OCI-LY7 (cell line): ENCODE data around the gene RNF32. TPM values are rescaled to one million over a fixed set of nuclear protein-coding genes. Genes with fewer than 3 reads are reported as not detected.

ENCODE experiments used
- BruUV-seq: library from RNA; stranded (reverse); fragments of 400-500 nt; replicated peaks from 2 replicates; lab custom pipeline; 2021; lab: Mats Ljungman, UMichigan
- CTCF ChIA-PET: fragments of 300-600 bp; sonication (Branson Sonifier 250); formaldehyde crosslinking; loops from one replicate; lab custom pipeline; 2022; ENCODE audit warnings: antibody characterized with exemption; ENCODE audit not compliant: unreplicated experiment; lab: Charles Lee
- POLR2A ChIA-PET: fragments of 300-600 bp; sonication (Branson Sonifier 250); formaldehyde crosslinking; loops from one replicate; lab custom pipeline; 2022; ENCODE audit warnings: antibody characterized with exemption; lab: Charles Lee
- DNase-seq: peaks from one replicate; pipeline ENCODE4 v3.0.0-alpha.2; 2015; ENCODE audit warnings: low spot score
- H2AFZ ChIP-seq: fragments of 200-600 bp; sonication (generic), shearing (Covaris generic); 2 replicates; pipeline ENCODE4 v1.6.1; 2014; ENCODE audit warnings: mild to moderate bottlenecking, antibody characterized with exemption, low read length, moderate library complexity
- H3K27ac ChIP-seq: fragments of 200-600 bp; sonication (generic); 2 replicates; pipeline ENCODE4 v1.5.1; 2014; ENCODE audit warnings: mixed run types, low read depth, mild to moderate bottlenecking, moderate library complexity, low read length, inconsistent platforms; ENCODE audit not compliant: poor library complexity, severe bottlenecking
- H3K36me3 ChIP-seq: fragments of 200-600 bp; sonication (generic); 2 replicates; pipeline ENCODE4 v1.6.1; 2014; ENCODE audit warnings: mild to moderate bottlenecking, antibody characterized with exemption, low read length, moderate library complexity, mixed read lengths; ENCODE audit not compliant: insufficient read depth
- H3K4me1 ChIP-seq: fragments of 200-600 bp; sonication (generic); 2 replicates; pipeline ENCODE4 v1.5.1; 2014; ENCODE audit warnings: mild to moderate bottlenecking, low read length; ENCODE audit not compliant: insufficient read depth, poor library complexity, severe bottlenecking
- H3K4me2 ChIP-seq: fragments of 200-600 bp; sonication (generic); 2 replicates; pipeline ENCODE4 v1.6.1; 2014; ENCODE audit warnings: mild to moderate bottlenecking, low read length
- H3K4me3 ChIP-seq: fragments of 200-600 bp; sonication (generic); 2 replicates; pipeline ENCODE4 v1.5.1; 2014; ENCODE audit warnings: mild to moderate bottlenecking, low read depth, low read length; ENCODE audit not compliant: poor library complexity, severe bottlenecking
- H3K79me2 ChIP-seq: fragments of 200-600 bp; sonication (generic); 2 replicates; pipeline ENCODE4 v1.6.1; 2016; ENCODE audit warnings: low read depth, mild to moderate bottlenecking, low read length, moderate library complexity, mixed read lengths; ENCODE audit not compliant: insufficient read depth
- H3K9me2 ChIP-seq: fragments of 200-600 bp; sonication (generic); 2 replicates; pipeline ENCODE4 v1.6.1; 2016; ENCODE audit warnings: mild to moderate bottlenecking, low read length, mixed read lengths; ENCODE audit not compliant: insufficient read depth
- H3K9me3 ChIP-seq: fragments of 200-600 bp; sonication (generic); 2 replicates; pipeline ENCODE4 v1.6.1; 2014; ENCODE audit warnings: mild to moderate bottlenecking, mixed run types, low read length, mixed read lengths
- H4K20me1 ChIP-seq: fragments of 200-600 bp; sonication (generic); 2 replicates; pipeline ENCODE4 v1.6.1; 2014; ENCODE audit warnings: mild to moderate bottlenecking, antibody characterized with exemption, low read length, moderate library complexity, mixed read lengths; ENCODE audit not compliant: insufficient read depth
- CTCF ChIP-seq: fragments of 200-600 bp; sonication (generic); conservative IDR thresholded peaks from 2 replicates; pipeline ENCODE4 v1.5.1; 2014; ENCODE audit warnings: mild to moderate bottlenecking, antibody characterized with exemption, low read length, moderate library complexity, mixed read lengths
- EZH2phosphoT487 ChIP-seq: fragments of 200-600 bp; sonication (generic); IDR thresholded peaks from 2 replicates; pipeline ENCODE4 v1.6.1; 2018; ENCODE audit warnings: low read depth, borderline replicate concordance, mild to moderate bottlenecking, mixed run types, antibody characterized with exemption, low read length, moderate library complexity, mixed read lengths
- intact Hi-C: fragments of 100-400 bp; cut with micrococcal nuclease; formaldehyde crosslinking; loops from one replicate; pipeline ENCODE4 v1.10.0; 2022; ENCODE audit not compliant: unreplicated experiment
- total RNA-seq, 2 experiments: library from RNA; depleted of rRNA in 1 of 2; stranded (reverse); fragments of >200 nt in 1 of 2; shearing (Covaris generic) in 1 of 2; gene quantifications; 2 replicates each; pipeline ENCODE4 v1.2.3, GENCODE V29; 2014 to 2022

RNF32 gene
- total RNA-seq, 2 experiments from 2014 or later, result 3.2 to 3.9 TPM

GRCh38 chr7:156650042-156650441 lies 9.5 kb downstream of the RNF32 start:
- DNase-seq, result no peak
- H3K9me3 ChIP-seq, result no peaks in the 10 kb centered on the region
- no peaks in the 10 kb centered on the region for H4K20me1 ChIP-seq
- intact Hi-C loops, result no loop called here
- no peak overlapping the region for H2AFZ ChIP-seq
- no peaks in the 10 kb centered on the region for H3K9me2 ChIP-seq
- CTCF ChIA-PET, result no interaction called here
- no peak overlapping the region for H3K4me2 ChIP-seq
- BruUV-seq, result no TSS peak
- H3K36me3 ChIP-seq, result no peaks in the 10 kb centered on the region
- no peaks in the 10 kb centered on the region for H3K79me2 ChIP-seq
- POLR2A ChIA-PET, result no interaction called here
- no peak for TF ChIP-seq EZH2phosphoT487
- H3K27ac ChIP-seq, result no peak overlapping the region
- H3K4me3 ChIP-seq, result no peak overlapping the region
- no peaks in the 10 kb centered on the region for H3K4me1 ChIP-seq

GRCh38 chr7:156651474-156651873 lies 10.9 kb downstream of the RNF32 start:
- ChIA-PET CTCF (no interaction called here), POLR2A (interaction anchor here (1.9 kb wide), 1 partner anchor 10 kb away, joined by 8 read pairs; the partner anchor contains the start of gene RNF32)
- H3K9me2 ChIP-seq, result no peaks in the 10 kb centered on the region
- H3K9me3 ChIP-seq, result no peaks in the 10 kb centered on the region
- H3K4me2 ChIP-seq, result no peak overlapping the region
- intact Hi-C loops, result no loop called here
- H3K4me1 ChIP-seq, result no peaks in the 10 kb centered on the region
- no peaks in the 10 kb centered on the region for H4K20me1 ChIP-seq
- no peak overlapping the region for H2AFZ ChIP-seq
- no peak for TF ChIP-seq CTCF
- TF ChIP-seq EZH2phosphoT487, result no peak
- H3K79me2 ChIP-seq, result no peaks in the 10 kb centered on the region
- H3K36me3 ChIP-seq, result no peaks in the 10 kb centered on the region
- no peak overlapping the region for H3K4me3 ChIP-seq
- no peak overlapping the region for H3K27ac ChIP-seq
- no TSS peak for BruUV-seq
- DNase-seq, result no peak

GRCh38 chr7:156652886-156653568 lies 12.5 kb downstream of the RNF32 start:
- Histone ChIP-seq H2AFZ (no peak overlapping the region), H3K36me3 (no peaks in the 10 kb centered on the region), H3K79me2 (no peaks in the 10 kb centered on the region), H3K27ac (no peak overlapping the region), H3K9me2 (no peaks in the 10 kb centered on the region), H3K9me3 (no peaks in the 10 kb centered on the region), H3K4me1 (no peaks in the 10 kb centered on the region), H3K4me3 (no peak overlapping the region), H4K20me1 (no peaks in the 10 kb centered on the region), H3K4me2 (no peak overlapping the region)
- ChIA-PET POLR2A (interaction anchor here (0.6 to 1.9 kb wide), 6 partner anchors 11 to 233 kb away, joined by 3 to 8 read pairs (median 4); partner anchors contain the start of gene RNF32), CTCF (no interaction called here)
- no TSS peak for BruUV-seq
- DNase-seq, result no peak
- intact Hi-C loops, result no loop called here
- TF ChIP-seq EZH2phosphoT487 (no peak), CTCF (no peak)
